Endothelial cell of umbilical vein (primary cell): ENCODE results near the gene PXK.

Experiments used
- CTCF ChIP-seq, 2 donors: IDR thresholded peaks; 1 replicate in 1 of 2; 2 replicates in 1 of 2; pipeline ENCODE4 v1.5.1; 2011; ENCODE audit warnings: low read length in 2 of 2, mild to moderate bottlenecking in 2 of 2, moderate library complexity in 2 of 2, control low read depth in 1 of 2, inconsistent platforms in 1 of 2, low read depth in 1 of 2; ENCODE audit not compliant: insufficient read depth in 1 of 2; ENCODE audit errors: extremely low read depth in 1 of 2
- EZH2 ChIP-seq: IDR thresholded peaks from 2 replicates; pipeline ENCODE4 v1.6.1; 2012; ENCODE audit warnings: borderline replicate concordance, low read depth, mild to moderate bottlenecking, moderate library complexity, low read length, inconsistent platforms; ENCODE audit not compliant: severe bottlenecking
- FOS ChIP-seq: IDR thresholded peaks from 2 replicates; pipeline ENCODE4 v1.6.1; 2011; ENCODE audit warnings: mild to moderate bottlenecking, low read length, moderate library complexity, borderline replicate concordance; ENCODE audit not compliant: insufficient read depth
- GATA2 ChIP-seq: IDR thresholded peaks from 2 replicates; pipeline ENCODE4 v1.7.0; 2011; ENCODE audit warnings: low read depth, mild to moderate bottlenecking, moderate library complexity, mixed read lengths, low read length; ENCODE audit not compliant: insufficient read length, insufficient read depth
- JUN ChIP-seq: IDR thresholded peaks from 2 replicates; pipeline ENCODE4 v1.6.1; 2011; ENCODE audit warnings: borderline replicate concordance, low read depth; ENCODE audit not compliant: insufficient read length, insufficient read depth
- MYC ChIP-seq: IDR thresholded peaks from one replicate; pipeline ENCODE4 v1.6.1; 2011; ENCODE audit warnings: mild to moderate bottlenecking, low read depth, low read length
- POLR2A ChIP-seq: IDR thresholded peaks from 2 replicates; pipeline ENCODE4 v1.6.1; 2012; ENCODE audit warnings: low read depth, mild to moderate bottlenecking, control low read depth, low read length
- POLR2AphosphoS5 ChIP-seq: IDR thresholded peaks from 2 replicates; pipeline ENCODE4 v1.6.1; 2012; ENCODE audit warnings: low read depth, mild to moderate bottlenecking, control low read depth, low read length, moderate library complexity; ENCODE audit not compliant: insufficient read depth
- TF ChIP-seq, protein P1 (sequence below): IDR thresholded peaks from 2 replicates; pipeline ENCODE4 v1.6.1; 2011; ENCODE audit not compliant: insufficient read depth, insufficient read length

GRCh38 chr3:58422756-58423325, 90.1 kb downstream of the PXK start:
- TF ChIP-seq CTCF (IDR thresholded peaks at IDR 0.05; ENCODE audit: extremely low read depth in 1 of 2, insufficient read depth in 1 of 2, low read depth in 1 of 2, low read length in 2 of 2) (no peak), EZH2 (no peak), POLR2AphosphoS5 (no peak), MYC (no peak), POLR2A (no peak), GATA2 (no peak), JUN (no peak), FOS (no peak)
- TF ChIP-seq, protein P1, sequence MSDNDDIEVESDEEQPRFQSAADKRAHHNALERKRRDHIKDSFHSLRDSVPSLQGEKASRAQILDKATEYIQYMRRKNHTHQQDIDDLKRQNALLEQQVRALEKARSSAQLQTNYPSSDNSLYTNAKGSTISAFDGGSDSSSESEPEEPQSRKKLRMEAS: no peak
